DOHH2 (cell line): ENCODE measurements around the gene RGS7.

Experiments used
- EZH2phosphoT487 ChIP-seq: fragments of 200-600 bp; sonication (generic); IDR thresholded peaks from 2 replicates; pipeline ENCODE4 v1.6.1; 2017; ENCODE audit warnings: borderline replicate concordance, mild to moderate bottlenecking, antibody characterized with exemption, low read length, moderate library complexity, mixed read lengths
- TF ChIP-seq, protein P1 (sequence below): fragments of 200-600 bp; sonication (generic); IDR thresholded peaks from one replicate; pipeline ENCODE4 v1.5.1; 2014; ENCODE audit warnings: antibody characterized with exemption, mild to moderate bottlenecking, low read depth, low read length; ENCODE audit not compliant: poor library complexity, severe bottlenecking

DNA sequence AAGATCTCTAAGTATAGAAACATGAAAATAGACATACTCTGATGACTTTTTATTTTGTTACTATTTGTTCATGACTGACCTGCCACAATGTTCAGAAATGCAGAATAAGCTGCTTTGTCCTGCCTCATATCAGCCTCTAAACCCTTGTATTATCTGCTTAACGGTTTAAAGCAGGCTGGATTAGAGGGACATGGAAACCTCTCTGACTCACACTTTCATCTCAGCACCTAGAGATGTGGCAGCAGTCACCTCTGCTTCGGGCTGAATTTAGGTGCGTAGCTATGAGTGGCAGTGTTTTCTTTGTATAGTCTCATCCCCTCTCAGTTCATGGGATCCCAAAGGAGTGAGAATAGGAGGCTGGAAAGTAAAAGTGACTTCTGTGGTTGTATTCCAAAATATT is 255.4 kb downstream of the RGS7 start:
- TF ChIP-seq, protein P1, sequence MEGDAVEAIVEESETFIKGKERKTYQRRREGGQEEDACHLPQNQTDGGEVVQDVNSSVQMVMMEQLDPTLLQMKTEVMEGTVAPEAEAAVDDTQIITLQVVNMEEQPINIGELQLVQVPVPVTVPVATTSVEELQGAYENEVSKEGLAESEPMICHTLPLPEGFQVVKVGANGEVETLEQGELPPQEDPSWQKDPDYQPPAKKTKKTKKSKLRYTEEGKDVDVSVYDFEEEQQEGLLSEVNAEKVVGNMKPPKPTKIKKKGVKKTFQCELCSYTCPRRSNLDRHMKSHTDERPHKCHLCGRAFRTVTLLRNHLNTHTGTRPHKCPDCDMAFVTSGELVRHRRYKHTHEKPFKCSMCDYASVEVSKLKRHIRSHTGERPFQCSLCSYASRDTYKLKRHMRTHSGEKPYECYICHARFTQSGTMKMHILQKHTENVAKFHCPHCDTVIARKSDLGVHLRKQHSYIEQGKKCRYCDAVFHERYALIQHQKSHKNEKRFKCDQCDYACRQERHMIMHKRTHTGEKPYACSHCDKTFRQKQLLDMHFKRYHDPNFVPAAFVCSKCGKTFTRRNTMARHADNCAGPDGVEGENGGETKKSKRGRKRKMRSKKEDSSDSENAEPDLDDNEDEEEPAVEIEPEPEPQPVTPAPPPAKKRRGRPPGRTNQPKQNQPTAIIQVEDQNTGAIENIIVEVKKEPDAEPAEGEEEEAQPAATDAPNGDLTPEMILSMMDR: no peak
- TF ChIP-seq EZH2phosphoT487: no peak
